NCI-H82 treated with DMSO at 0.1 percent for 48 hours (cell line): Measurements from ENCODE around the gene TJP1.

Source experiments
- DNase-seq: peaks from one replicate; lab custom pipeline; 2025; ENCODE audit not compliant: unreplicated experiment; lab: John Stamatoyannopoulos, UW

TJP1 gene

DNA sequence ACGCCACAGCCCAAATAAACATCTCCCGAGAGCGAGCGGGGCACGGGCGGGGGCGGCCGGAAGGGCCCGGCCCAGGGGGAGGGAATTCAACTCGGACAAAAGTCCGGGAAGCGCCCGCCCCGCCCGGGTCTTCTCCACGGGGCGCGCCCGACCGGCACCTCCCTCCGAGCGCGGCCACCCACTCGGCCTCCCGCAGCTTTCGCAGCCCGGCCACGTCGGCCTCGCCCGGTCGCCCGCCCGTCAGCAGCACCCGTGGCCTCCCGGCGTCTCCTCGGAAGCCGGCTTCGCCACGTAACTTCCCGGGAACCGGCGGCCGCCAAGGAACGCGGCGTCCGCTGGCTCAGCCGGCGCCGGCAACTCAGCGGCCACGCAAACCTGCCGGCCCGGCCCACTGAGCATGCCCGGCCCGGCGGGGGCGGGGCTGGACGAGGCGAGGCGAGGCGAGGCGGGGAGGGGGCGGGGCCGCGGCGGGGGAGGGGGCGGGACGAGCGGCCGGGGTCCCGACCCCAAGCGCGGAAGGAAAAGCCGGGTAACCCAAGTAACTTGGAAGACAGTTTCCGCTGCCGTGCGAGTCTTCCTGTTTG, at the start of gene TJP1:
Gene TJP1, minus strand, starts transcription at position 369 of the 584 bp plus-strand sequence. CDS start 440 bp downstream, outside the sequence.
- peak; percentile 39 for DNase-seq

DNA sequence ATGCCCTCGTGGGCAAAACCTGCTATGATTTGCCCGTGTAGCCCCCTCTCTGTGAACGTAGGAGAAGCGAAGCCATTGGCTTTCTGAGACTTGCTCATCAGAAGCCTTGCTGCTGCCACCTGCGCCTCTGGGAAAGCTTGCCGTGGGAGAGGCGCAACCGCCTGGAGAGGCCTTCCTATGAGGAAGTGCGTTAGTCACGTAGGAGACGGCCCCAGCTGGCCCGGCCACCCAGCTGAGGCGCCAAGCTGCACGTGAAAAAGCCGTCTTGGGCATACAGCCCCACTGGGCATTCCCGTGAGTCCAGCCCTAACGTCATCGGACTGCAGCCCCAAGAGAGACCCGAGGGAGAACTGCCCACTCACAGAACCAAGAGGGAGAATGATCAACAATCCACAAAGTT, 49.1 kb upstream of the TJP1 start:
- no peak for DNase-seq

DNA sequence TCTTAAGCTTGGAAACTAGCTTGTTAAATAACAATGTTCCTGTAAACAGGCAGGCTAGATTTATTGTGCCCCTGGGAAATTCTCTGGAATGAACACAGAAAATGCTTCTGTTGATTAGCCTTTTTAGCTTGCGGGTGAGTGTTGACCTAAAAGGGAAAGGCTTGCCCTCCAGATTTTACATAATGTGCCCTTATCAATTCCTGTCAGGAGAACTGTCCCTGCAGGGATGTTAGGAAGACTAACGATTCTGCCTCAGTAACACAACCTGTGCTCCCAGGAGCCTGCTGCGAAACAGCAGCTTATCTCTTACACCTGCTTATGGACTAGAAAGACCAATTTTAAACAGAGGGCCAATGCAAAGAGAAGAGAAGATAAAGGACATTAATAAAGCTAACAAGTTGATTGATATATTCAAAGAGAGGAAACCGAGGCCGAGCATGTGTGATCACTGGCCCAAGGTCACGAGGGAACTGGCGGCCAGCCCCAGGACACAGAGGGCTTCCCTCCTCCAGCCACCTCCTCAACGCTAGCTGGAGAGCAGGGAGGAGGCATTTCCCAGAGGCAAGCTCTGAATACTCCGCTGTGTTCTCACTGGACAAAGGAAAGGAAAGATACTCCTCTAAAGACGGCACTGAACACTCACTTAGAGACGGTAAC, 48.4 kb upstream of the TJP1 start:
- no peak for DNase-seq

DNA sequence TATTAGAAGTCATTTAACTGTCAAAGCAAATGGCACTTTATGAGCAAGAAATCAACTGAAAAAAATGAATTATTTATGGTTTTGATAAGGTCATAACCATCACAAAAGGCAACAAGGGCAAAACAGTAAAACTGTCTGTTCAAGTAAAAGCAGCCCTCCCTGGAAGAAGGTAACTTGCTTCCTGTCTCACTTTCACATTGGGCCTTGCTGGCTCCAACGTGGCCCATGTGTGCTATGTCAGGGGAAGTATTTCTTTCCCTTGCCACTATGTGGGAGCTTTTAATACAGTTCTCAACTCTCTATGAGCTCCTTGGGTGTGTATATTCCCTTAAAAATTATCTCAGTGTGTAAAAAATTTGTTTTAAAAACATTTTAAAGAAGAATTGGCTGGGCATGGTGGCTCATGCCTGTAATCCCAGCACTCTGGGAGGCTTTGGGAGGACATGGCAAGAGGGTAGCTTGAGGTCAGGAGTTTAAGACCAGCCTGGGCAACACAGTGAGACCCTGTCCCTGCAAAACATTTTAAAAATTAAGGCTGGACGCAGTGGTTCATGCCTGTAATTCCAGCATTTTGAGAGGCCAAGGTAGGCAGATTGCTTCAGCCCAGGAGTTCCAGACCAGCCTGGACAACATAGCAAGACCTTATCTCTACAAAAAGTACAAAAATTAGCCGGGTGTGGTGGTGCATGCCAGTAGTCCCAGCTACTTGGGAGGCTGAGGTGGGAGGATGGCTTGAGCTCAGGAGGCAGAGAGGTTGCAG, 45.2 kb upstream of the TJP1 start:
- DNase-seq: no peak

DNA sequence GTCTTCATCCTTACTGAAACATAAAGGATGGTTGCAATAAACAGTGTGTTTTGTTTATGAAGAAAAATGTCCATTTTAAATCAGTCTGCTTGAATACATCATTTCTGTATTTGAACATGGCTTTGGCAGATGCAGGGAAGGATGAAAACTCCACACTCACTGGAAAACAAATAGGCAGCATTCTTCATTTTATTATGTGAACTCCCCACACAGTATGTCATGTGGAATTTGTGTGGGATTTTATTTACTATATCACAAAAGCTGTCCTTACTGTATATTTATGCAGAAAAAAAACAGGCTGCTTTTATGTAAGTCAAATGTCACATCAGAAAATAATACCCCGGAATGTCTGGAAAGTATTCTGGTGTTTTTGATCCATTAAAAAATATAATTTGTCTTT, 44.1 kb upstream of the TJP1 start:
- no peak for DNase-seq

DNA sequence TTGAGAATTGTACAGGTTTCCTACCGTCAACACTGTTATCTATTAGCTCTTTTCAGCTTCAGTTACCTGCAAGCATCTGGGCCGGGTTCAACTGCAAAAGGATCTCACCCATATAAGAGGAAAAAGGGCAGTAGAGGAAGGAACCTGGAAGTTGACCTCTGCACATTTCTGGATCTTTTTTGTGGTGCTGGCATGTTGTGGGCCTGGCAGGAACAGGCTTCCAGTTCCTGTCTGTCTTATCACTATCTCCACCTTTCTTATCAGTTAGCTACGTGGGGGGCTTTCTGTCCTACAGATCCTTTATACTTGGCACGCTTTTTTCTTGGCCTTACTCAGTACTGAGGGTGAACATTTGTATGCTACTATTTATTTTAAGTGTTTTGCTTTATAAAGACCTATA, 42.2 kb upstream of the TJP1 start:
- DNase-seq: no peak

DNA sequence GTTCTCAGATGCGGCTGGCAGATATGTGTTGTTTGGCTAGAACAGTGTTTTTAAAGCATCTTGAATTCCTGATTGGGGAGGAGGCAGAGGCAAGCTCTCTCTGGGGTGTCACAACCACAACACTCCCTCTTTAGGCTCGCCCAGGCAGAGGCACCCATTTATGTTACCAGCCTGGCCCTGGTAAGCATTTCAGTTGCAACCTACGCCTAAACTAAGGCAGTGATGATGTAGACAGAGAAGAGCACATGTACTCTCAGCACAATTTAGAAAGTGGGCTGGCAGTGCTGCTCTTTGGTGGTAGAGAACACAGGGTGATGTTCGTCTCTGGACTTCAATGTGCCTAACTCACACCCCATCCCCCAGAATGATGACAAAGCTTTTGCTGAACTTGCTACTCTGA, 41.2 kb upstream of the TJP1 start:
- no peak for DNase-seq

DNA sequence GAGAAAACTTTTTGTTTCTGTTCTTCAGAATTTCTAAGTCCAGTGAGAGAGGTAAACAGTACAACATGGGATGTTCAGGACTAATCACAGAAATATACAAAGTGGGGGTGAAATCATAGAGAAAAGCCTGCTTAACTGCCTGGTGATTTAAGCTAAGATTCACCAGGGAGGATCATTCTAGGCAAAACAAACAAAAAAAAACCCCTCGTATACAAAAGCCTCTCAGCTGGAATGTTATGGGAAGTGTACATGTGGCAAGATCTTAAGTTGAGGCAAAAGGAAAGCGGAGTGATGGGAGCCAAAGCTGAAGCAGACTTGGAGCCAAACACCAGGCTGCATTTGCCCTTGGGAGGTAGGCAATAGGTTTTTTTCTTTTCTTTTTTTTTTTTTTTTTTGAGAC, 40.0 kb upstream of the TJP1 start:
- no peak for DNase-seq

DNA sequence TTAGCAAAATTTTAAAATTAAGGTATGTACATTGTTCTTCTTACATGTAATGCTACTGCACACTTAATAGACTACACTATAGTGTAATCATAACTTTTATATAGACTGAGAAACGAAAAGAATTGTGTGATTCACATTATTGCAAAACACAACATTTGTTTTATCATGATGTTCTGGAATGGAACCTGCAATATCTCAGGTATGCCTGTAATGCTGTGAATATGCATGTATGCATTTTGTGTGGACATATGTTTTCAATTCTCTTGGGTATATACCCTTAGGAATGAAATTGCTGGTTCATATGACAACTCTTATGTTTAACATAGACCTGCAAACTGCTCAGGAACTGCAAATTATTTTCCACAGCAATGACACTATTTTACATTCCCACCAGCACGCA, 38.6 kb upstream of the TJP1 start:
- no peak for DNase-seq

DNA sequence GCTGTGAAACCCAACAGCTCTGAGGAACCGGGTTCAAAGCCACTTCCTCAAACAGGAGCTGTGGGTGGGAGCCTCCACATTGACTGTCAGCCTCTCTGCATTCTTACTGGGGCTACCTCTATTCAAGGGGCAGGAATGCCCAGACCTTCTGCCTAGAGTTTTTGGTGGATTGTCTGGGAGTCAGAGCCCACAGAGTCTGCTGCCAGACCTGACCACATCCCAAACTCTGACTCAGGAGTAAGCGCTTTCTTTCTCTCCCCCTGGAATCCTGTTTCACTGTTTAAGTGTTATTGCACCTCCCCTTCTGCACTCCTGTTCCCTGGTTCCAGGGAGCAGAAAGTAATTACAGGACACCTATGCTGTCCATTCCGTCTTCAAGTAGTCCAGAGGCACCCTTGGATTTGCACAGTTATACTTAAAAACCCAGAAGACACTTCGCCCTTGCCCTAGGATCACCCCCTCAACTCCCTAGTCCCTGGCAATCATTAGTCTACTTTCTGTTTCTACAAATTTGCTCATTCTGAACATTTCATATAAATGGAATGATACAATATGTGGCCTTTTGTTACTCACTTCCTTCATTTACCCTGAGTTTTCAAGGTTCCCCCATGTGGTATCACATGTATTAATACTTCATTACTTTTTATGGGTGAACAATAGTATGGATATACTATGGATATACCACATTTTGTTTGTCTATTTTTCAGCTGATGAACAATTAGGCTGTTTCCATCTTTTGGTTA, 37.9 kb upstream of the TJP1 start:
- DNase-seq: no peak

DNA sequence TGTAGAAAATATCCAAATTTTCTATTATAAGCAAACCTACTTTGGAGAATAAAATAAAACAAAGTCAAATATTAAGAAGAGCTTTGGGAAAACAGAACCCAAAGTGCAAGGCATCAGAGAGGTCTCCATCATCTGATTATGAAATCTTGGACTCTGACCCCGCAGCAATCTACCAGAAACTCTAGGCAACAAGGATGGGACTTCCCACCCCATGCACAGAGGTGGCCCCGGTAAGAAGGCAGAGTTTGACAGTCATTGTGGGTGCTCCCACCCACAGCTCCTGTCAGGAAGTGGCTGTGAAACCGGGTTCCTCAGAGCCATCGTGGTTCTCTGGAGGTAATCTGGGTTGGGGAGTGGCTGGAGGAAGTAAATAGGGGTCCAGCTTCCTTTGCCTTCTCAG, 37.0 kb upstream of the TJP1 start:
- DNase-seq: no peak

DNA sequence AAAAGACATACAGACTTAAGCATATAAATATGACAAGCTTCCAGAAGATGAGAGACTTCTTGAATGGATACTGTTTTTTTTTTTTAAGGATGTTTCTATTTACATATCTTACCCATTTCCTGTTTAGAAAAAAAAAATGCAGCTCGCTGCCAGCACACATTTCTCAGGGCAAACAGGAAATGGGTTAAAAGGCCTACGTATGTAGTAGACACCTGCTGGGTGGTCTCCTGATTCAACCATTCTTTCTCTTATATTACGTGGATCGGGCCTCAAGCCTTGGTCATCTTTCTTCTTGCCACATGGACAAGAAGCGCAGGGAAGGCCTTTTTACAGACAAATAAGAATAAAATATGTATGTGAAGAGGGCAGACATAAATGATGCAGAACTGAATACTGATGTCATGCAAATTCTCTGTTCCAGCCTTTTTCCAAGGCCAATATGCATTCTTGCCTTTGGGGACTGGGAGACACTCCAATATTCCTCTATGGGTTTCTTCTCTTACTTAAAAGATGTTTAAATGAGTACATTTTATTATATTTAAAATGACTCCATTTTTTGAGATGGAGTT, 35.0 kb upstream of the TJP1 start:
- no peak for DNase-seq

DNA sequence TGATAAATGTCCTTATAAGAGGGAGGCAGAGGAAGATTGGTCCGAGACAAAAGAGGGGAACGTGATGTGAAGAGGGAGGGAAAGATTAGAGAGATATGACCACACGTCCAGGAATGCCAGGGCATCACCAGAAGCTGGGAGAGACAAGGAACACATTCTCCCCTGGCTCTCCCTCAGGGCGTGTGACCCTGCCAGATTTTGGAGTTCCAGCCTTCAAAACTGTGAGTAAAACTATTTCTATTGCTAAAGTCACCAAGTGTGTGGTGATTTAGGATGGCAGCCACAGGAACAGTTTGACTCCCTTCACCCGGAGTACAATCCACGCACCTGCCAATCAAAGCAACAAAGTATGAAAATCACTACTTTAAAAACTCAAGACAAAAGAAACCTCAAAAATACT, 32.1 kb upstream of the TJP1 start:
- DNase-seq: no peak

DNA sequence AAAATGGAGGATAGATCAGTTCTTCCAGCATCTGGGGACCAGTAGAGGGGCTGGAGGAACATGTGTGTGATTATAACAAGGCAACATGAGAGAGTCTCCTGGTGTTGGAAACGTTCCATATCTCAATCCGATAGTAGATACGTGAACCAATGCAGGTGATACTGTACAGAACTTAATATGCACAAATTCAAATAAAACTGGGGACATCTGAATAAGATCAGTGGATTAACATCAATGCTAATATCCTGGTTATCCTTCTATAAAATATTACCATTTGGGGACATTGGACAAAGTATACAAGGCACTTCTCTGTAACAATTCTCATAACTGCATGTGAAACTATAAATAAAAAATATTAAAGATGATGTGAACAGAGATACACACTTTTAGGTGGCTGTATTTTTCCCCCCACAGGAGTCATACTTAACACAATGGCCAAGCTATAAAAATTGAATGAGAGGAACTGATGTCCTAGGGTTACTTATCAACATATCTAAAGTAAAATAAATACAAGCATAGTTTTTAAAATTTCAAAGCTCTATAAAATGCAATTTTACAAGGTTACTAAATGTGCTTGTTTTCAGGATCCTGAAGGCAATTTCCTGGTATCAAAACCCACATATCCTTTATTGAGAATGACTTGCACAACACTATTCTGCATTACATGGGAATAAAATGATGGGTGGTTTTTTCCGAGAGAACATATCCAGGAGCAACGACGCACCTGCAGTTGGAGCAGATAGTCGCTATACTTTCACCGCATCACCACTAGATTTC, 31.1 kb upstream of the TJP1 start:
- no peak for DNase-seq

DNA sequence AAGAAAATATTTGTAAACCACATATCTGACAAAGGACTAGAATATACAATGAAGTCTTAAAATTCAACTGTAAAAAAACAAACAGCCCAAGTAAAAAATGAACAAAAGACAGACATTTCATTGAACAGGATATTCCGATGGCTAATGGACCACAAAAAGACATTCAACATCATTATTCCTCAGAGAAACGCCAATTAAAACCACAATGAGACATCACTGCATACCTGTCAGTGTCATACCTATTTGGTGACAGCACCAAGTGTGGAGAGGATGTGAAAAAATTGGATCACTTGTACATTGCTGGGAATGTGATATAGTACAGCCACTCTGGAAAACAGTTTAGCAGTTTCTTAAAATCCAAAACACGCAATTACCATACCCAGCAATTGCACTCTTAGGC, 29.9 kb upstream of the TJP1 start:
- no peak for DNase-seq

DNA sequence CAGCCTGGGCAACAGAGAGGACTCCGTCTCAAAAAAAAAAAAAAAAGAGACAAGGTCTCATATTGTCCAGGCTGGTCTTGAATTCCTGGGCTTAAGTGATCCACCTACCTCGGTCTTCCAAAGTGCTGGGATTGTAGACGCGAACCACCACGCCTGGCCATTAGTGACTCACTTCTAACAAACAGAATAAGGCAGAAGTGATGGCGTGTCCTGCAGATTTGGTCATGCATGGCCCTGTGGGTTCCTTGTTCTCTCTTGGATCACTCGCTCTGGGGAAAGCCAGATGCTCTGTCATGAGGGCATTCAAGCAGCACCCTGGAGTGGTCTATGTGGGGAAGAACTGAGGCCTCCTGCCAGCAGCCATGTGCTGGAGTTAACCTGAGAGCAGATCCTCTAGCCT, 27.4 kb upstream of the TJP1 start:
- no peak for DNase-seq

DNA sequence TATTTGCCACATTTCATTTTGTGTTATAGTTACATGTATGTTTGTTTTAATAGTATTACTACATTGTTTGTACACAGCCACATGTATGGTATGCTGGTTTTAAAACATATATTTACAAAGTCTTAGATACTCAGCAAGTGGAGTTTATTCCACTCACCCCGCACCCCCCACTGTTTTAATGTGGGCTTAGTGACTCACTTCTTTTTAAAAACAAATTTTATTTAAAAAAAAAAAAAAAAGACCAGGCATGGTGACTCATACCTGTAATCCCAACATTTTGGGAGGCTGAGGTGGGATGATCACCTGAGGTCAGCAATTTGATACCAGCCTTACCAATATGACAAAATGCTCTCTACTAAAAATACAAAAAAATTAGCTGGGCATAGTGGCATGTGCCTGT, 26.9 kb upstream of the TJP1 start:
- no peak for DNase-seq

DNA sequence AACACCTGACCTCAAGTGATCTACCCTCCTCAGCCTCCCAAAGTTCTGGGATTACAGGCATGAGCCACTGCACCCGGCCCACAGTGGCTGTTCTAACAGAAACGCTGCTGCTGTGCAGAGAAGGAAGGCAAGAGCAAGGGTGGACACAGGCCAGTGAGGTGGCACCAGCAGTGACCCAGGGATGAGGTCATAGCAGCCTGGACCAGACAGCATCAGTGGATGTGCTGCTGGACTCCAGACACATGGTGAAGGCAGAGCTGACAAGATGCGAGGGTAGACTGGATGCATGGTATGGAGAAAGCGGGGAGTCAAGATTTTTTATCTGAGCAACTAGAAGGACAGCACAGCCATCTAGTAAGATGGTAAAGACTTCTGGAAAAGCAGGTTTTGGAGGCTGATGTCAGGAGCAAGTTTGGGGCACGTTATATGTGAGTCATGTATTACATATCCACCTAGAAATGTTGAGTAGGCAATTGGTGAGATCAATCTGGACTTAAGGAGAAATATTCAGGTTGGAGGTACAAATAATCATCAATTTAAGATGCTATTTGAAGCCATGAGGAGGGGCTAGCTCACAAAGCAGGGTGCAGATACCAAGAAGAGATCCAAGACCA, 22.1 kb upstream of the TJP1 start:
- DNase-seq: no peak

DNA sequence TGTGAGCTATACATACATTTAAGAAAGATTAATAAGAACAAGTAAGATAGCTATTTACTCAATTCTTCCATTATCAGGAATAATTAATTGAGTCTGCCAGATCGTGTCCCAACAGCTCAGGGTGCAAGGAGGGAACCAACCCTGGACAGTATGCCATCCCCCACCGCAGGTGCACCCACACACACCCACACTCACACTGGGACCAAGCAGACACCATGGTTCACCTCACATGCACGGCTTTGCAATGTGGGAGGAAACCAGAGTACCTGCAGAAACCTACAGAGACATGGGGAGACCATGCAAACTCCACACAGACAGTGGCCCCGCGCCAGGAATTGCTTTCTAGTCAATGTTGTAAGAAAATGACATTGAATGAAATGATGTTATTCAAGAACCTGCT, 20.0 kb upstream of the TJP1 start:
- no peak for DNase-seq

DNA sequence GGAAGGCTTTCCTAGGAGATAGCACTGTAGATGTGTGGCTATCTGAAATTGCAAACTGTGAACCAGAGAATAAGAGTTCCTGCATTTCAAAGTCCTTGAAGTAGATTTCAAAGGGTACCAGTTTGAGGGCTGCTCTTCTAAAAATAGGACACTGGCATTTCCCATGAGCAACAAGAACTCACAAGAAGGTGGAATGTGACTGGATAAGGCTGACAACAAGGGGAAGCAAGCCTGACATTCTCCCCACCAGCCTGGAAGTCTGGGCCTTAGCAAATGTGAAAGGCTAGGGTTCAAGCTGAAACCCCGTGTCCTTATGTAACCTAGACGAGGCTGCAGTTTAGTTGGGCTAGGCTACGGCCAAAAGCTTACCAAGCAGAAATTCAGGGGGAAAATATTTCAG, 18.7 kb upstream of the TJP1 start:
- no peak for DNase-seq
